Vein endothelial cell (primary cell): ENCODE measurements around the gene SCD. TPM values are rescaled to one million over a fixed set of nuclear protein-coding genes. Genes with fewer than 3 reads are reported as not detected.

Experiments
- small RNA-seq: library from RNA; depleted of rRNA; stranded (forward); fragments of <200 nt; gene quantifications from one replicate; pipeline ENCODE3, GENCODE V24; 2012
- total RNA-seq: library from RNA; depleted of rRNA; stranded (reverse); fragments of >200 nt; gene quantifications from 2 replicates; pipeline ENCODE4 v1.2.3, GENCODE V29; 2012

SCD gene
- 70.2 and 157 TPM in 2 replicates for total RNA-seq

DNA sequence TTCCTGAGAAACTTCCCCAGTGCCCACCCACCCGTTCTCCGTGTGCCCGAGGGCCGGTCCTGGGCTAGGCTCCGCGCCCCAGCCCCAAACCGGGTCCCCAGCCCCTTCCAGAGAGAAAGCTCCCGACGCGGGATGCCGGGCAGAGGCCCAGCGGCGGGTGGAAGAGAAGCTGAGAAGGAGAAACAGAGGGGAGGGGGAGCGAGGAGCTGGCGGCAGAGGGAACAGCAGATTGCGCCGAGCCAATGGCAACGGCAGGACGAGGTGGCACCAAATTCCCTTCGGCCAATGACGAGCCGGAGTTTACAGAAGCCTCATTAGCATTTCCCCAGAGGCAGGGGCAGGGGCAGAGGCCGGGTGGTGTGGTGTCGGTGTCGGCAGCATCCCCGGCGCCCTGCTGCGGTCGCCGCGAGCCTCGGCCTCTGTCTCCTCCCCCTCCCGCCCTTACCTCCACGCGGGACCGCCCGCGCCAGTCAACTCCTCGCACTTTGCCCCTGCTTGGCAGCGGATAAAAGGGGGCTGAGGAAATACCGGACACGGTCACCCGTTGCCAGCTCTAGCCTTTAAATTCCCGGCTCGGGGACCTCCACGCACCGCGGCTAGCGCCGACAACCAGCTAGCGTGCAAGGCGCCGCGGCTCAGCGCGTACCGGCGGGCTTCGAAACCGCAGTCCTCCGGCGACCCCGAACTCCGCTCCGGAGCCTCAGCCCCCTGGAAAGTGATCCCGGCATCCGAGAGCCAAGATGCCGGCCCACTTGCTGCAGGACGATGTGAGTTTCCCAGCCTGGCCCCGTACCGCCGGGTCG, at the start of gene SCD:
TSS of gene SCD (plus strand) at position 469 of the 803 bp plus-strand sequence. CDS start at position 741, 272 bp downstream.

DNA sequence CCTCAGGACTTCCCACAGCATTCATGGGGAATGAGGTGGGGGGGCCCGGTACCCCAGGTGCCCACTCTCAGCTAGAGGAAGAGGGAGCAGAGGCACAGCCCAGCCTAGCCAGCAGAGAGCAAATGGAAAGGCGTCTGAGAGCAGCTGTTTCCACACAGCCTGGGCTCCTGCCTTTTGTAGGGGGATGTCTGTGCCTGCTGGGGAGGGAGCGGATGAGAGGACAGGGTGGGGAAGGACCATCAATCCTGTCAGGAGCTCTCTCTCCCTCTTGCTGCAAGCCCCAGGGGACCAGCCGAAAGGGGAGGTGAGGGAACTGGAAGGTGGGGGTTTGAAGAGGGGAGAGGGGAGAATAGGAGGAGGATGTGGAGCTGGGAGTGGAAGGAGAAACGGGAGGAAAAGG, 17.0 kb upstream of the SCD start, which contains the start of gene PKD2L1:
TSS of gene PKD2L1 (minus strand) at position 150 of the 400 bp plus-strand sequence. CDS start at position 25, 125 bp downstream.

Small RNAs within 50 kb of the gene (small RNA-seq; reads per million reads assigned to genes)
- not detected for gene RF00019

Other genes starting within 250 kb of the SCD start
- gene ERLIN1, start 161.2 kb upstream of the SCD start, total RNA-seq = 31.4 and 39.9 TPM in 2 replicates
- gene CHUK, start 117.6 kb upstream of the SCD start, total RNA-seq = 19.3 and 26.3 TPM in 2 replicates
- 37.4 and 37.6 TPM in 2 replicates for gene CWF19L1, start 79.6 kb upstream of the SCD start, total RNA-seq
- gene BLOC1S2, start 60.6 kb upstream of the SCD start, total RNA-seq = 42.1 and 48.4 TPM in 2 replicates
- gene PKD2L1, start 17.0 kb upstream of the SCD start, total RNA-seq = not detected in 2 replicates
- gene WNT8B, start 115.8 kb downstream of the SCD start, total RNA-seq = not detected in 2 replicates
- gene SEC31B, start 172.6 kb downstream of the SCD start, total RNA-seq = 3.8 and 5.2 TPM in 2 replicates
- gene NDUFB8, start 182.6 kb downstream of the SCD start, total RNA-seq = 121 and 148 TPM in 2 replicates
- gene HIF1AN, start 188.7 kb downstream of the SCD start, total RNA-seq = 8.8 and 9.7 TPM in 2 replicates